HG02885 (cell line): ENCODE results near the gene CORO1A.
A peak's percentile ranks its signal among the peaks of the same experiment; 100 is the strongest.
"Not testable (repeated sequence)": the region's sequence is repeated elsewhere in the genome, so short reads cannot be mapped to it uniquely, and the experiment has no call there.

ENCODE experiments used
- ATAC-seq: cut with Tn5 transposase; IDR thresholded peaks from one replicate; pipeline ENCODE4 v1.9.1; 2021; ENCODE audit warnings: mild to moderate bottlenecking; ENCODE audit not compliant: unreplicated experiment, poor library complexity

CORO1A gene

GRCh38 chr16:30183233-30184095, at the start of gene CORO1A:
TSS of gene CORO1A (plus strand) at chr16:30183602. CDS start at chr16:30185210, 1,608 bp downstream.
- peak; percentile 66 for ATAC-seq

DNA sequence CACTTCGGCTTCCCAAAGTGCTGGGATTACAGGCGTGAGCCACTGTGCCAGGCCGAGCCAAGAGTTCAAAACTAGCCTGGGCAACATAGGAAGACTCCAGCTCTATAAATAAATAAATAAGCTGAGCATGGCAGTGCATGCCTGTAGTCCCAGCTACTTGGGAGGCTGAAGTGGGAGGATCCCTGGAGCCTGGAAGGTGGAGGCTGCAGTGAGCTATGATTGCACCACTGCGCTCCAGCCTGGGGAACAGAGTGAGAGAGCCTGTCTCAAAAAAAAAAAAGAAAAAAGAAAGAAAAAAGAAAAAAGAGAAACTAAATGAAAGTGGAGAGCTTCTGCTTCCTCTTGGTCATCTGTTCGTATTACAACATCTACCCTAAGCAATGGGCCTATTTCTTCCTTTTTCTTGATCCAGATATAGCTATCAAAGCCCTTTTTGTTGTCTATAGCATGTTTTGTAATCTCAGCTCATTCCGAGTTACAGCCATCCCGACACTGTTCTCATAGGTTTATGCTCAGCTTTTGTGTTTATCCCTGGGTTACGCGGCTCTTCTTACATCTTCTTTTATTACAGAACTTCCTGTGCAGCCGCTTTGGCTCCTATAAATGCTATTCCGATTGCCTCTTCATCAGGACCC, 46.3 kb upstream of the CORO1A start:
- ATAC-seq: no peak

DNA sequence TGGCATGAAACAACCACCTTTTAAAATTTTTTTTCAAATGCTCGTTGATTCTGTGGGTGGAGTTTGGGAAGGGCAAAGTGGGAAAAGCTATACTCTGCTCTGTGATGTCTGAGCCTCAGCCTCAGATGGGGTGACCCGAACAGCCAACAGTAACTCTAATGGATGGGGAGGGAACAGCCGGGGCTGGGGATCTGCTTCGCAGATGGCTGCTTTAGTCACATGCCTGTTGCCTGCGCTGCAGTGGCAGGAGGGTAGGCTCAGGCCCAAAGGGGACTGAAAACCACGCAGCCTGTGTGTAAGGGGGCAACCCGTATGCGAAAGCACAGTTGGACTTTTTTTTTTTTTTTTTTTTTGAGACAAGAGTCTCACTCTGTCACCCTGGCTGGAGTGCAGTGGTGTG, 45.5 kb upstream of the CORO1A start:
- ATAC-seq: no peak

DNA sequence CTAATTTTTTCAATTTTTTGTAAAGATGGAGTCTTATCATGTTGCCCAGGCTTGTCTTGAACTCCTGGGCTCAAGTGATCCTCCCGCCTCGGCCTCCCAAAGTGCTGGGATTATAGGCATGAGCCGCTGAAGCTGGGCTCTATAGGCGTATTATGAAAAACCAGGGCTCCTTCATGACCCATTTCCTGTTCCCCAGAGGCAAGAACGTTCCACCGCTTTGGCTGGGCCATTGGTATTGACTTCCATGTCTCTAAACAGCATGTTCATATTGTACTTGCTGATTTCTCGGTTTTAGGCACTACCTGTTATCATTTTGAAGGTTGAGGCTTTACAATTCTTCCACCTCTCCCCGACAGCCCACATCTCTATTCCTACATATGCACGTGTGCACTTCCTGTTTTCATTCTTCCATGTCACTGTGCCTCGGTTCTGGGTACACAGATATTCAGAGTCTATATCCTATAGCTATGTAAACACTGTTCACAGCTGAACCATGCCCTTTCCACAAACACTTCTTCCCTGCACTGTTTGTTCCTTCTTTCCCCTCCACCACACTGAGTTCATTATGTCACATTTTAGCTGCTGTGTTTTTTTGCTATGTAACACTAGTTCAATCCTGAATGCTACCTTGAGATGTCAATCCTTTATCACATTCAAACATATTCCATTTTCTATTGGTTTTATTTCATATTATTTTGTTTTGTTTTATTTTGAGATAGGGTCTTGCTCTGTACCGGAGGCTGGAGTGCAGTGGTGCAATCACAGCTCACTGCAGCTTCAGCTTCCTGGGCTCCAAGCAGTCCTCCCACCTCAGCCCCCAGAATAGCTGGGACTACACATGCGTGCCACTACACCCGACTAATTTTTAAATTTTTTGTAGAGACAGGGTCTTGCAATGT, 43.6 kb upstream of the CORO1A start:
- ATAC-seq: no peak

DNA sequence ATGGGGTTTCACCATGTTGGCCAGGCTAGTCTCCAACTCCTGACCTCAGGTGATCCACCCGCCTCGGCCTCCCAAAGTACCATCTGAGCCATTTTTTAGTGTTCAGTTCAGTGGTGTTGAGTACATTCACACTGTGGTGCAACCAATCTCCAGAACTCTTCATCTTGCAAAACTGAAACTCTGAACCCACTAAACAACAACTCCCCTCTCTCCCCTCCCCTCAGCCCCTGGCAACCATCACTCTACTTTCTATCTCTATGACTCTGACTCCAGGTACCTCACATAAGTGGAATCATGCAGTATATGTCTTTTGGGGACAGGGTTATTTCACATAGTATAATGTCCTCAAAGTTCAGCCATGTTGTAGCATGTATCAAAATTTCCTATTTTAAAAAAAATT, 41.7 kb upstream of the CORO1A start:
- no peak for ATAC-seq

DNA sequence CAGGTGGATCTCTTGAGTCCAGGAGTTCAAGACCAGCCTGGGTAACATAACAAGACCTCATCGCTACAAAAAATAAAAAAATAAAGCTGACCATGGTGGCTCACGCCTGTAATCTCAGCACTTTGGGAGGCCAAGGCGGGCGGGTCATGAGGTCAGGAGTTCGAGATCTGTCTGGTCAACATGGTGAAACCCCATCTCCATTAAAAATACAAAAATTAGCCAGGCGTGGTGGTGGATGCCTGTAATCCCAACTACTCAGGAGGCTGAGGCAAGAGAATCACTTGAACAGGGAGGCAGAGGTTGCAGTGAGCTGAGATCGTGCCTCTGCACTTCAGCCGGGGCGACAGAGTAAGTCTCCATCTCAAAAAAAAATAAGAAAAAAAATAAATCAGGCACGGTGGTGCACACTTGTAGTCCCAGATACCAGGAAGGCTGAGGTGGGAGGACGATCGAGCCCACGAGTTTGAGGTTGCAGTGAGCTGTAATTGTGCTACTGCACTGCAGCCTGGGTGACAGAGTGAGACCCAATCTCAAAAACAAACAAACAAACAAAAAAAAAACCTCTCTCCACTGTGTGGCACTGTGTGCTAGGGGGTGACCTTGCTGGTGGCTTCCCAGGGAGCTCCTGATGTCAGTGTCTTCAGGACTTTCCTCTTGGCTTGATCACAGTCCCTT, 40.6 kb upstream of the CORO1A start:
- ATAC-seq: no peak

GRCh38 chr16:30143347-30143702, 40.1 kb upstream of the CORO1A start:
- no peak for ATAC-seq

GRCh38 chr16:30144017-30144416, 39.4 kb upstream of the CORO1A start:
- no peak for ATAC-seq

GRCh38 chr16:30144917-30145316, 38.5 kb upstream of the CORO1A start:
- no peak for ATAC-seq

DNA sequence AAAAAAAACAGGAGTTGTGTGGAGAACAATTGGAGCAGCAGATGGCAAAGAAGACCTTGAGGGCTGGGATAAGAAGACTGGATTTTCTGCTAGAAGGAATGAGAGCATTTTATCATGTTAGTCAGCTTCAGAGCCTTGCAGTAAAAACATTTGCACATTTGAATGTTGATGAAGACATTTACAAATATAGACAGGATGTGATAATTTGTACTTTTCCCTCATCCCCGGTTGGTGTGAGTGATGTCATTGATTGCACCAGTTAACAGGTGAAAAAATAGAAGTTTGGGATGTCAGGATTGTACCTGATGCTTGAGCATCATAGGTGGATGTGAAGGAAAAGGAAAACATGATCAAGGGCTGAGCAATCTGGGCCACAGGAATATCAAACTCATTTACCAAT, 37.7 kb upstream of the CORO1A start:
- ATAC-seq: no peak

- ATAC-seq: no peak
These were observed 35.4 kb upstream of the CORO1A start for GRCh38 chr16:30147843-30148510.

GRCh38 chr16:30149250-30149930, 34.0 kb upstream of the CORO1A start:
- ATAC-seq: no peak

DNA sequence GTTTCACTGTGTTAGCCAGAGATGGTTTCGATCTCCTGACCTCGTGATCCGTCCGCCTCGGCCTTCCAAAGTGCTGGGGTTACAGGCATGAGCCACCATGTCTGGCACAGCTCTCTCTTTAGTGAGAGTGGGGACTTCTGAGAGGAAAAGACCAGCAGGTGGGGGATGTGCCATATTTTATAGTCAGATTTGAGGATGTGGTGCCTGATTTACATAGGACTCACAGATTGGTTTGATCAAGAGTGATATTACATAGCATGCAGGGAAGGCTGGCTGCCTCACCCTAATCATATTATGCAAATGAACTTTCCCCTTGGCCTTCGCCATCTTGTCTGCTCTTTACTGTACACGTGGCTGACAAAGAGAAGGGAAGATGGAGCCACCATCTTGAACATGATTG, 32.3 kb upstream of the CORO1A start:
- no peak for ATAC-seq

- no peak for ATAC-seq
These were observed 30.9 kb upstream of the CORO1A start for GRCh38 chr16:30152517-30152916.

DNA sequence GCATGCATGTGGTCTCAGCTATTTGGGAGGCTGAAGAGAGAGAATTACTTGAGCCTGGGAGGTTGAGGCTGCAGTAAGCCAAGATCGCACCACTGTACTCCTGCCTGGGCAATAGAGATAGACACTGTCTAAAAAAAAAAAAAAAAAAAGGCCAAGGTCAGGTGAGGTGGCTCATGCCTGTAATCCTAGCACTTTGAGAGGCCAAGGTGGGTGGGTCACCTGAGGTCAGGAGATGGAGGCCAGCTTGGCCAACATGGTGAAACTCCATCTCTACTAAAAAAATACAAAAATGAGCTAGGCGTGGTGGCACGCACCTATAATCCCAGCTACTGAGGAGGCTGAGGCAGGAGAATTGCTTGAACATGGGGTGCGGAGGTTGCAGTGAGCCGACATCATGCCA, 28.2 kb upstream of the CORO1A start:
- no peak for ATAC-seq

GRCh38 chr16:30157214-30157613, 26.2 kb upstream of the CORO1A start:
- no peak for ATAC-seq

DNA sequence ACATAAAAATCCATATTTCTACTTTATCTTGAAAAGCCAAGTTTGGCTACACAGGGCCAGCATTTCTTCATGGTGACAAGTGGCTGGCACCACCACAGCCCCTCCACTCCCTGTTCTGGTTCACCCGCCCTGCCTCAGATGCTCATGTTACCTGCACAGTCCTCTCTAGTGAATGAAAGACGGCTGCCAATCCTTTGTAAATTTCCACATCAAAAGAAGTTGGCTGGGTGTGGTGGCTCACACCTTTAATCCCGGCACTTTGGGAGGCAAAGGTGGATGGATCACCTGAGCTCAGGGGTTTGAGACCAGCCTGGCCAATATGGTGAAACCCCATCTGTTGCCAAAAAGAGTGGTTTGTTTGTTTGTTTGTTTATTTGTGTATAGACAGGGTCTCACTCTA, 19.9 kb upstream of the CORO1A start:
- no peak for ATAC-seq

GRCh38 chr16:30166202-30166902, 17.1 kb upstream of the CORO1A start:
- ATAC-seq: no peak

- ATAC-seq: not testable (repeated sequence)
These were observed 14.7 kb upstream of the CORO1A start for GRCh38 chr16:30168746-30169145.
